ENCODE results near the gene CIC.

- TF ChIP-seq POLR2AphosphoS5 (IDR thresholded peaks at IDR 0.05; ENCODE audit: low read depth, low read length): no peak
- TF ChIP-seq, protein P1, sequence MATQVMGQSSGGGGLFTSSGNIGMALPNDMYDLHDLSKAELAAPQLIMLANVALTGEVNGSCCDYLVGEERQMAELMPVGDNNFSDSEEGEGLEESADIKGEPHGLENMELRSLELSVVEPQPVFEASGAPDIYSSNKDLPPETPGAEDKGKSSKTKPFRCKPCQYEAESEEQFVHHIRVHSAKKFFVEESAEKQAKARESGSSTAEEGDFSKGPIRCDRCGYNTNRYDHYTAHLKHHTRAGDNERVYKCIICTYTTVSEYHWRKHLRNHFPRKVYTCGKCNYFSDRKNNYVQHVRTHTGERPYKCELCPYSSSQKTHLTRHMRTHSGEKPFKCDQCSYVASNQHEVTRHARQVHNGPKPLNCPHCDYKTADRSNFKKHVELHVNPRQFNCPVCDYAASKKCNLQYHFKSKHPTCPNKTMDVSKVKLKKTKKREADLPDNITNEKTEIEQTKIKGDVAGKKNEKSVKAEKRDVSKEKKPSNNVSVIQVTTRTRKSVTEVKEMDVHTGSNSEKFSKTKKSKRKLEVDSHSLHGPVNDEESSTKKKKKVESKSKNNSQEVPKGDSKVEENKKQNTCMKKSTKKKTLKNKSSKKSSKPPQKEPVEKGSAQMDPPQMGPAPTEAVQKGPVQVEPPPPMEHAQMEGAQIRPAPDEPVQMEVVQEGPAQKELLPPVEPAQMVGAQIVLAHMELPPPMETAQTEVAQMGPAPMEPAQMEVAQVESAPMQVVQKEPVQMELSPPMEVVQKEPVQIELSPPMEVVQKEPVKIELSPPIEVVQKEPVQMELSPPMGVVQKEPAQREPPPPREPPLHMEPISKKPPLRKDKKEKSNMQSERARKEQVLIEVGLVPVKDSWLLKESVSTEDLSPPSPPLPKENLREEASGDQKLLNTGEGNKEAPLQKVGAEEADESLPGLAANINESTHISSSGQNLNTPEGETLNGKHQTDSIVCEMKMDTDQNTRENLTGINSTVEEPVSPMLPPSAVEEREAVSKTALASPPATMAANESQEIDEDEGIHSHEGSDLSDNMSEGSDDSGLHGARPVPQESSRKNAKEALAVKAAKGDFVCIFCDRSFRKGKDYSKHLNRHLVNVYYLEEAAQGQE (IDR thresholded peaks at IDR 0.05; ENCODE audit: insufficient read depth in 1 of 2, low read depth in 2 of 2, low read length in 2 of 2): no peak
- no peak for TF ChIP-seq FOXP2 (optimal IDR thresholded peaks at IDR 0.05; ENCODE audit: borderline replicate concordance, extremely low read depth, extremely low read length, insufficient read depth)
- no peak for TF ChIP-seq SIN3A (IDR thresholded peaks at IDR 0.05; ENCODE audit: borderline replicate concordance, insufficient read depth, low read length)
These were observed 29.4 kb upstream of the CIC start for GRCh38 chr19:42239544-42240220.
